Sigmoid colon (tissue), 7 donors: ENCODE data around the gene CCNG2. TPM values are rescaled to one million over a fixed set of nuclear protein-coding genes. Genes with fewer than 3 reads are reported as not detected.

Experiments used
- DNase-seq: peaks from one replicate; pipeline ENCODE4 v3.0.0-alpha.2; 2019
- H3K27ac ChIP-seq, 4 donors: fragments of 200-600 bp; sonication (generic); one replicate each; pipeline ENCODE4 v1.5.1; 2016 to 2019; ENCODE audit warnings: mild to moderate bottlenecking in 1 of 4
- H3K27me3 ChIP-seq, 3 donors: fragments of 200-600 bp; sonication (generic); one replicate each; pipeline ENCODE4 v1.5.1; 2019; ENCODE audit warnings: mild to moderate bottlenecking in 1 of 3
- H3K36me3 ChIP-seq, 4 donors: fragments of 200-600 bp; sonication (generic); one replicate each; pipeline ENCODE4 v1.5.1; 2016 to 2019
- H3K4me1 ChIP-seq, 4 donors: fragments of 200-600 bp; sonication (generic); one replicate each; pipeline ENCODE4 v1.5.1; 2017 to 2019
- H3K4me3 ChIP-seq, 4 donors: fragments of 200-600 bp; sonication (generic); one replicate each; pipeline ENCODE4 v1.5.1; 2017 to 2019; ENCODE audit warnings: mild to moderate bottlenecking in 2 of 4, moderate library complexity in 1 of 4
- H3K9me3 ChIP-seq, 4 donors: fragments of 200-600 bp in 3 of 4; sonication (generic) in 3 of 4; one replicate each; pipeline versions ENCODE4 v1.5.1 to v1.6.1; 2013 to 2019
- CTCF ChIP-seq, 4 experiments: fragments of 450-650 bp in 3 of 4; fragments of 200-600 bp in 1 of 4; IDR thresholded peaks; one replicate each; pipeline ENCODE4 v1.5.1; 2016 to 2019; ENCODE audit warnings: antibody characterized with exemption in 4 of 4, mild to moderate bottlenecking in 3 of 4, moderate library complexity in 2 of 4
- EP300 ChIP-seq, 4 donors: sonication (generic); formaldehyde crosslinking; IDR thresholded peaks; one replicate each; pipeline ENCODE4 v1.6.1; 2017; ENCODE audit warnings: antibody characterized with exemption in 4 of 4
- POLR2A ChIP-seq, 2 donors: fragments of 450-650 bp; IDR thresholded peaks; one replicate each; pipeline ENCODE4 v1.6.1; 2016; ENCODE audit warnings: antibody characterized with exemption in 2 of 2, mild to moderate bottlenecking in 2 of 2, moderate library complexity in 2 of 2
- POLR2AphosphoS5 ChIP-seq, 4 donors: sonication (generic); formaldehyde crosslinking; IDR thresholded peaks; one replicate each; pipeline ENCODE4 v1.6.1; 2017; ENCODE audit warnings: antibody characterized with exemption in 4 of 4
- WGBS, 2 donors: extraction: QIAGEN DNeasy Blood & Tissue Kit; methylation state at CpG; one replicate each; pipeline ENCODE4 v1.1.7; 2013; 5-methylcytosine and 5-hydroxymethylcytosine counted together
- intact Hi-C: fragments of 100-400 bp; cut with DNase I; formaldehyde crosslinking; loops from one replicate; pipeline ENCODE4 v1.15.1; 2023
- polyA plus RNA-seq, 3 donors: library from polyadenylated mRNA; stranded (reverse); fragments of 200-250 nt; gene quantifications; one replicate each; pipeline ENCODE4 v1.2.3, GENCODE V29; 2013
- total RNA-seq, 4 donors: library from RNA; depleted of rRNA; stranded (reverse); fragments of >200 nt; gene quantifications; one replicate each; pipeline ENCODE4 v1.1.0, GENCODE V29; 2016
- donor health status: healthy with polysubstance abuse.
- donor health status: Bipolar disorder and iron deficiency.
- donor health status: healthy.

The CCNG2 gene
- total and polyA plus RNA-seq, 7 donors, result 25.5 to 72.1 (median 27.6) TPM

- intact Hi-C loops, result no loop called here
- no peak overlapping the region for H3K27ac ChIP-seq
- WGBS, 2 donors, result 80 to 82% methylated on average over 2 of the region's 2 CpGs
- no peaks in the 10 kb centered on the region for H3K27me3 ChIP-seq
- no peaks in the 10 kb centered on the region for H3K36me3 ChIP-seq
- no peak for DNase-seq
- no peak for TF ChIP-seq POLR2AphosphoS5 (IDR thresholded peaks at IDR 0.05)
- no peak for TF ChIP-seq CTCF (IDR thresholded peaks at IDR 0.05)
- H3K9me3 ChIP-seq, result no peaks in the 10 kb centered on the region
- no peak overlapping the region for H3K4me3 ChIP-seq
- no peaks in the 10 kb centered on the region for H3K4me1 ChIP-seq
Observed at GRCh38 chr4:77197831-77198230, 40.8 kb downstream of the CCNG2 start.

- no peaks in the 10 kb centered on the region for H3K9me3 ChIP-seq
- H3K36me3 ChIP-seq, result no peaks in the 10 kb centered on the region
- WGBS, 2 donors, result 95% methylated on average over 2 of the region's 2 CpGs
- intact Hi-C loops, result no loop called here
- no peaks in the 10 kb centered on the region for H3K27me3 ChIP-seq
- no peak overlapping the region for H3K4me3 ChIP-seq
- no peaks in the 10 kb centered on the region for H3K4me1 ChIP-seq
- no peak for DNase-seq
- no peak for TF ChIP-seq POLR2AphosphoS5 (IDR thresholded peaks at IDR 0.05)
- no peak for TF ChIP-seq EP300 (IDR thresholded peaks at IDR 0.05)
- TF ChIP-seq CTCF (IDR thresholded peaks at IDR 0.05), result no peak
- TF ChIP-seq POLR2A (IDR thresholded peaks at IDR 0.05), result no peak
- no peak overlapping the region for H3K27ac ChIP-seq
Observed at GRCh38 chr4:77199276-77199675, 42.3 kb downstream of the CCNG2 start.

GRCh38 chr4:77199701-77200100 is 42.7 kb downstream of the CCNG2 start:
- DNase-seq, result no peak
- H3K36me3 ChIP-seq, result no peaks in the 10 kb centered on the region
- H3K27ac ChIP-seq, result no peak overlapping the region
- intact Hi-C loops, result loop anchor here (5.0 kb wide), 1 partner anchor 147 kb away; no protein-coding TSS in a partner anchor
- WGBS, 2 donors, result 92 to 95% methylated on average over 1 of the region's 1 CpG
- no peak overlapping the region for H3K4me3 ChIP-seq
- no peaks in the 10 kb centered on the region for H3K27me3 ChIP-seq
- TF ChIP-seq EP300 (IDR thresholded peaks at IDR 0.05) (no peak), POLR2A (IDR thresholded peaks at IDR 0.05) (no peak), CTCF (IDR thresholded peaks at IDR 0.05) (no peak), POLR2AphosphoS5 (IDR thresholded peaks at IDR 0.05) (no peak)
- H3K9me3 ChIP-seq, result no peaks in the 10 kb centered on the region
- H3K4me1 ChIP-seq, result no peaks in the 10 kb centered on the region

DNA sequence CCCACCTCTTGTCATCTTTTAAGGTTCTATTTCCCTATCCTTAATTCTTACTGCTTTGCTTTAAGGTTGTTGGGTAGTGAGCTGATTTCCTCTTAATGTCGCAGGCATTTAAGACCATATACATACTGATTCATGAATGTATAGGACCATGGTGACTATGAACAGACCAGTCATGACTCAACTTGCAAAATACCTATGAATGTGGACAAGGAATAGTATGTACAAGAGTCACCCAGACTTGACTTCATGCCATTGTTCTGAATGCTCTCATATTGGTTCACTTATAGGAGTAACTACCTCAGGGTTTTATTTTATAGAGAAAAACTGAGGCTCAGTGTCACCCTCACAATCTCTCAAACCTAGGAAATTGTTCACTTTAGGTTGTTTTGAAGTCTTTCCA is 44.3 kb downstream of the CCNG2 start:
- Histone ChIP-seq H3K4me1 (no peaks in the 10 kb centered on the region), H3K27me3 (no peaks in the 10 kb centered on the region), H3K36me3 (no peaks in the 10 kb centered on the region), H3K9me3 (no peaks in the 10 kb centered on the region), H3K4me3 (no peak overlapping the region), H3K27ac (no peak overlapping the region)
- DNase-seq, result no peak
- intact Hi-C loops, result loop anchor here (5.0 kb wide), 1 partner anchor 149 kb away; no protein-coding TSS in a partner anchor
- no peak for TF ChIP-seq POLR2AphosphoS5 (IDR thresholded peaks at IDR 0.05)
- no peak for TF ChIP-seq CTCF (IDR thresholded peaks at IDR 0.05)
- TF ChIP-seq EP300 (IDR thresholded peaks at IDR 0.05), result no peak
- TF ChIP-seq POLR2A (IDR thresholded peaks at IDR 0.05), result no peak
- WGBS, 2 donors, result 84 to 88% methylated on average over 1 of the region's 1 CpG

DNA sequence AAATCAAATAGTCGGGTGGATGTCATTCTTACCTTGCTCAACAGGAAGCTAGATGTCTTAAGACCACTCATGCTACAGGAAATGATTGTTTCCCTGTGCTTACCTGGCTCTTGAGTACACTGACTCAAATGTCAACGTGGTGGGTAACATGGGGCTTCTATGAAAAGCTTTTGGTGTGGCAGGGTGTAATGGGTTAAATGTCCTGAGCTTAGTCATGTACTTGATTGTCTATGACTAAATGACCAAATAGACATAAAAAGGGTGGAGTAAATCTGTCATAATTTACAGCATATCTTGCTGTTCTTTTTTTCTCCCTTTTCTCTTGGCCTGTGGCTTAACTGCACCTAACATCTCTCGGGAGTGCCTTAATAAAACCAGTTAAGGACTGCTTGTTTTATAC is 44.9 kb downstream of the CCNG2 start:
- TF ChIP-seq POLR2AphosphoS5 (IDR thresholded peaks at IDR 0.05) (no peak), POLR2A (IDR thresholded peaks at IDR 0.05) (no peak), EP300 (IDR thresholded peaks at IDR 0.05) (no peak), CTCF (IDR thresholded peaks at IDR 0.05) (no peak)
- Histone ChIP-seq H3K4me1 (no peaks in the 10 kb centered on the region), H3K27ac (no peak overlapping the region), H3K9me3 (no peaks in the 10 kb centered on the region), H3K4me3 (no peak overlapping the region), H3K27me3 (no peaks in the 10 kb centered on the region), H3K36me3 (no peaks in the 10 kb centered on the region)
- 49 to 58% methylated on average over 3 of the region's 3 CpGs for WGBS, 2 donors
- DNase-seq, result no peak
- intact Hi-C loops, result loop anchor here (5.0 kb wide), 1 partner anchor 150 kb away; no protein-coding TSS in a partner anchor
